Upper lobe of right lung (tissue), 1 donor: ENCODE data around the gene RALY. TPM values are rescaled to one million over a fixed set of nuclear protein-coding genes. Genes with fewer than 3 reads are reported as not detected.
A peak's percentile ranks its signal among the peaks of the same experiment; 100 is the strongest.
"Not testable (repeated sequence)": the region's sequence is repeated elsewhere in the genome, so short reads cannot be mapped to it uniquely, and the experiment has no call there.

ENCODE experiments used
- ATAC-seq: fragments of 200-7000 bp; cut with Tn5 transposase; one replicate; pipeline ENCODE4 v1.9.1; 2020; ENCODE audit warnings: mild to moderate bottlenecking, moderate library complexity
- DNase-seq: peaks from one replicate; pipeline ENCODE4 v3.0.0-alpha.2; 2020
- H3K27ac ChIP-seq: fragments of 200-600 bp; one replicate; pipeline ENCODE4 v1.8.0; 2022
- H3K27me3 ChIP-seq: fragments of 200-600 bp; one replicate; pipeline ENCODE4 v1.8.0; 2022; ENCODE audit warnings: mild to moderate bottlenecking
- H3K36me3 ChIP-seq: fragments of 200-600 bp; one replicate; pipeline ENCODE4 v1.8.0; 2022
- H3K4me1 ChIP-seq: fragments of 200-600 bp; one replicate; pipeline ENCODE4 v1.8.0; 2022
- H3K4me3 ChIP-seq: fragments of 200-600 bp; one replicate; pipeline ENCODE4 v1.8.0; 2022; ENCODE audit warnings: mild to moderate bottlenecking
- H3K9me3 ChIP-seq: fragments of 200-600 bp; one replicate; pipeline ENCODE4 v1.8.0; 2022
- intact Hi-C: fragments of 100-400 bp; cut with DNase I; formaldehyde crosslinking; loops from one replicate; pipeline ENCODE4 v1.11.0; 2022
- total RNA-seq: library from RNA; stranded (reverse); fragmentation: NEBNext Ultra II Directional; extraction: Animal tissue kit (Norgen Biotek cat#: 25700); gene quantifications from one replicate; pipeline ENCODE4 v1.2.1, GENCODE V29; 2021
- TF ChIP-seq, protein P1 (sequence below): fragments of 200-600 bp; IDR thresholded peaks from one replicate; pipeline ENCODE4 v1.8.0; 2022; ENCODE audit warnings: antibody characterized with exemption
- donor health status: DM: no; HTN: yes; CAD: no; lungs with severe emphysema.

RALY gene
- total RNA-seq, 1 donor from 2014 or later: 130 TPM

DNA sequence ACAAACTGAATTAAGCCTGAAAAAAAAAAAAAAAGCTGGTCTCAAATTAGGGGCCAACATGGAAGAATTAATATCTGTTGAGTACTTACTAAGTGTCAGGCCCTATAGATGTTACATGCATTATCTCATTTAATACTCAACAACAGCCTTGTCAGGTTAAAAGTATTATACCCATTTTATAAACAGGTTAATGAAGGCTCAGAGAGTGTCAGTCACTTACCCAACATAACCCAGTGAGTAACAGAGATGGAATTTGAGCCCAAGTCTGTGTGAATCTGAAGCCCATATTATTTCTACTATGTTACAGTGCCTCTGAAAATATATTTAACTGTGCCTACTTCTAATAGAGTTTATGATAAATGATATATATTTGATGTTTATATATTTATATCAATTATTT is 129.6 kb downstream of the RALY start:
- intact Hi-C loops: no loop called here

DNA sequence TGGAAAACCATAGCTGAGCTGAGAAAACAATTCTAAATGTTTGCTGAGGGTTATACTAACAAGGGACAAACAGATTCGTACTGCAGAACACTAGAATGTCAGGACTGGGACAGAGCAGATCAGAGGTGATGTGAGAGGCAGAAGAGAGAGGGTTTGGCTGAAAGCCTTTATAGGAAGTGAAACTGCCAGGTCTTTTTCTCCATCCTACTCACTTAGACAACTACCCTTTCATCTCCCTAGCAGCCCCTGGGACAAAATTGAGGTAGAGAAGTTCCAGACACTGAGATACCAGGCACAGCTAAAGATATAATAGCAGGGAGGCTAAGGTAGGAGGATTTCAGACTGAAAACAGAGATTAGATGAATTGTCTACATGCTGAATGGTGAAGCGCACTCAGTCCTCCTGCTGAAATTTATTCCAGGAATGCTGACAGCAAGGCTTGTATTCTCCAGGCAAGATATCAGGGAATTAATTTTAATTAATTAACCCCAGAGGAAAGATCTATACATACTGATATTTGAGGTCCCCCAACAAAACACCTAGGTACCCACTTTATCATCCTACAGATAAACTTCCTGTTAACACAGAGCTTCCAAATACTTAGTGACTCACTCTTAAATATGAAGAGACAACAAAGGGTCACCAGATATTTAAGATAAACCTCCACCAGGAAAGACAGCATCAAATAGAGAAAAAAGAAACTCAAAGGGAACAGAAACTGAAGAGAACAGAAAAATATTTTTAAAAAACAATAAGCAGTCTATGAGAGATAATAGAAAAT is 130.9 kb downstream of the RALY start:
- TF ChIP-seq, protein P1, sequence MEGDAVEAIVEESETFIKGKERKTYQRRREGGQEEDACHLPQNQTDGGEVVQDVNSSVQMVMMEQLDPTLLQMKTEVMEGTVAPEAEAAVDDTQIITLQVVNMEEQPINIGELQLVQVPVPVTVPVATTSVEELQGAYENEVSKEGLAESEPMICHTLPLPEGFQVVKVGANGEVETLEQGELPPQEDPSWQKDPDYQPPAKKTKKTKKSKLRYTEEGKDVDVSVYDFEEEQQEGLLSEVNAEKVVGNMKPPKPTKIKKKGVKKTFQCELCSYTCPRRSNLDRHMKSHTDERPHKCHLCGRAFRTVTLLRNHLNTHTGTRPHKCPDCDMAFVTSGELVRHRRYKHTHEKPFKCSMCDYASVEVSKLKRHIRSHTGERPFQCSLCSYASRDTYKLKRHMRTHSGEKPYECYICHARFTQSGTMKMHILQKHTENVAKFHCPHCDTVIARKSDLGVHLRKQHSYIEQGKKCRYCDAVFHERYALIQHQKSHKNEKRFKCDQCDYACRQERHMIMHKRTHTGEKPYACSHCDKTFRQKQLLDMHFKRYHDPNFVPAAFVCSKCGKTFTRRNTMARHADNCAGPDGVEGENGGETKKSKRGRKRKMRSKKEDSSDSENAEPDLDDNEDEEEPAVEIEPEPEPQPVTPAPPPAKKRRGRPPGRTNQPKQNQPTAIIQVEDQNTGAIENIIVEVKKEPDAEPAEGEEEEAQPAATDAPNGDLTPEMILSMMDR: no peak

More for the DNA sequence above, 129.6 kb downstream of the RALY start:
- Histone ChIP-seq H3K4me3 (no peak overlapping the region), H3K27me3 (no peaks in the 10 kb centered on the region), H3K4me1 (no peaks in the 10 kb centered on the region), H3K9me3 (no peaks in the 10 kb centered on the region), H3K36me3 (no peaks in the 10 kb centered on the region), H3K27ac (no peak overlapping the region)
- TF ChIP-seq, protein P1: no peak
- no peak for ATAC-seq
- DNase-seq: no peak

DNA sequence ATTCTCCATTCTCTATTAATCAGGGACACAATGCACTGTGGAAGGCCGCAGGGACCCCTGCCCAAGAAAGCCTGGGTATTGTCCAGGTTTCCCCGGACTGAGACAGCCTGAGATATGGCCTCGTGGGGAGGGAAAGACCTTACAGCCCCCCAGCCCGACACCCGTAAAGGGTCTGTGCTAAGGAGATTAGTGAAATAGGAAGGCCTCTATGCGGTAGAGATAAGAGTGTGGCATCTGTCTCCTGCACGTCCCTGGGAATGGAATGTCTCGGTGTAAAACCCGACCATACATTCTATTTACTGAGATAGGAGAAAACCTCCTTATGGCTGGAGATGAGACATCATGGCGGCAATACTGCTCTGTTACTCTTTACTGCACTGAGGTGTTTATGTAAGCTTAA is 134.1 kb downstream of the RALY start:
- TF ChIP-seq, protein P1: no peak
- no peaks in the 10 kb centered on the region for H3K9me3 ChIP-seq
- no peak overlapping the region for H3K4me3 ChIP-seq
- ATAC-seq: no peak
- DNase-seq: no peak
- intact Hi-C loops: no loop called here
- H3K27ac ChIP-seq: no peak overlapping the region
- H3K27me3 ChIP-seq: no peaks in the 10 kb centered on the region
- no peaks in the 10 kb centered on the region for H3K36me3 ChIP-seq
- no peaks in the 10 kb centered on the region for H3K4me1 ChIP-seq

More for the DNA sequence above, 130.9 kb downstream of the RALY start:
- no peaks in the 10 kb centered on the region for H3K36me3 ChIP-seq
- intact Hi-C loops: no loop called here
- no peaks in the 10 kb centered on the region for H3K9me3 ChIP-seq
- no peak overlapping the region for H3K4me3 ChIP-seq
- ATAC-seq (no peak), DNase-seq (no peak)
- H3K4me1 ChIP-seq: no peaks in the 10 kb centered on the region
- no peak overlapping the region for H3K27ac ChIP-seq
- H3K27me3 ChIP-seq: no peaks in the 10 kb centered on the region

DNA sequence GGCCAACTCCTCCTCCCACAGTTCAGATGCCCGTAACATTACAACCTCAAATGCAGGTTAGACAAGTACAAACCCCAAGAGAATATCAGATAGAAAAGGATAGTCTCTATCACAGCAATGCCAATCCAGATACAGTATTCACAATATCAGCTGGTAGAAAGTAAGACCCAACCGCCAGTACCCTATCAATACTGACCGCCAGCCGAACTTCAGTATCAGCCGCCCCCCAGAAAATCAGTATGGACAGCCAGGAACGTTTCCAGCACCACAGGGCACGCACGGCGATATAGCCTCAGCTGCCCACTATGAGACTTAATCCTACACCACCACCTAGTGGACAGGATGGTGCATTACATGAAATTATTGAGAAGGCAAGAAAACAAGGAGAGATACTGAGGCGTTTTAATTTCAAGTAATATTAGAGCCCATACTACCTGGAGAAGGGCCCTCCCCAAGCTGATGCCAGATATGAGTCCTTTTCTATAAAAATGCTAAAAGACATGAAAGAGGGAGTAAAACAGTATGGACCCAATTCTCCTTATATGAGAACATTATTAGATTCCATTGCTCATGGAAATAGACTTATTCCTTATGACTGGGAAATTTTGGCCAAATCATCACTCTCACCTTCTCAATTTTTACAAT is 135.9 kb downstream of the RALY start:
- no peaks in the 10 kb centered on the region for H3K4me1 ChIP-seq
- no peaks in the 10 kb centered on the region for H3K9me3 ChIP-seq
- intact Hi-C loops: no loop called here
- H3K27me3 ChIP-seq: no peaks in the 10 kb centered on the region
- DNase-seq (no peak), ATAC-seq (peak; percentile 99)
- H3K27ac ChIP-seq: no peak overlapping the region
- H3K36me3 ChIP-seq: no peaks in the 10 kb centered on the region
- TF ChIP-seq, protein P1: peak; percentile 89
- H3K4me3 ChIP-seq: no peak overlapping the region

DNA sequence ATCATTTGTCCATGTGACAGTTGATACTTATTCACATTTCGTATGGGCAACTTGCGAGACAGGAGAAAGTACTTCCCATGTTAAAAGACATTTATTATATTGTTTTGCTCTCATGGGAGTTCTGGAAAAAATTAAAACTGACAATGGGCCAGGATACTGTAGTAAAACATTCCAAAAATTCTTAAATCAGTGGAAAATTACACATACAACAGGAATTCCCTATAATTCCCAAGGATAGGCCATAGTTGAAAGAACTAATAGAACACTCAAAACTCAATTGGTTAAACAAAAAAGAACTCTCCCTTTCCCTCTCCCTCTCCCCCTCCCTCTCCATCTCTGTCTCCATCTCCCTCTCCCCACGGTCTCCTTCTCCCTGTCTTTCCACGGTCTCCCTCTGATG is 137.8 kb downstream of the RALY start:
- TF ChIP-seq, protein P1: no peak
- H3K4me1 ChIP-seq: no peaks in the 10 kb centered on the region
- no peak for ATAC-seq
- no peak overlapping the region for H3K4me3 ChIP-seq
- no peak for DNase-seq
- no peaks in the 10 kb centered on the region for H3K9me3 ChIP-seq
- H3K27ac ChIP-seq: no peak overlapping the region
- H3K36me3 ChIP-seq: no peaks in the 10 kb centered on the region
- no peaks in the 10 kb centered on the region for H3K27me3 ChIP-seq
- intact Hi-C loops: no loop called here

DNA sequence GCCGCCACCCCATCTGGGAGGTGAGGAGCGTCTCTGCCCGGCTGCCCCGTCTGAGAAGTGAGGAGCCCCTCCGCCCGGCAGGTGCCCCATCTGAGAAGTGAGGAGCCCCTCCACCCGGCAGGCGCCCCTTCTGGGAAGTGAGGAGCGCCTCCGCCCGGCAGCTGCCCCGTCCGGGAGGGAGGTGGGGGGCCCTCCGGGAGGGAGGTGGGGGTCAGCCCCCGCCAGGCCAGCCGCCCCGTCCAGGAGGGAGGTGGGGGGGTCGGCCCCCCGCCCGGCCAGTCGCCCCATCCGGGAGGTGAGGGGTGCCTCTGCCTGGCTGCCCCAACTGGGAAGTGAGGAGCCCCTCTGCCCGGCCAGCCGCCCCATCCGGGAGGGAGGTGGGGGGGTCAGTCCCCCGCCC is 138.8 kb downstream of the RALY start:
- H3K4me1 ChIP-seq, H3K27me3 ChIP-seq, DNase-seq, H3K4me3 ChIP-seq, H3K36me3 ChIP-seq, H3K27ac ChIP-seq, H3K9me3 ChIP-seq, intact Hi-C loops, ATAC-seq: not testable (repeated sequence)

DNA sequence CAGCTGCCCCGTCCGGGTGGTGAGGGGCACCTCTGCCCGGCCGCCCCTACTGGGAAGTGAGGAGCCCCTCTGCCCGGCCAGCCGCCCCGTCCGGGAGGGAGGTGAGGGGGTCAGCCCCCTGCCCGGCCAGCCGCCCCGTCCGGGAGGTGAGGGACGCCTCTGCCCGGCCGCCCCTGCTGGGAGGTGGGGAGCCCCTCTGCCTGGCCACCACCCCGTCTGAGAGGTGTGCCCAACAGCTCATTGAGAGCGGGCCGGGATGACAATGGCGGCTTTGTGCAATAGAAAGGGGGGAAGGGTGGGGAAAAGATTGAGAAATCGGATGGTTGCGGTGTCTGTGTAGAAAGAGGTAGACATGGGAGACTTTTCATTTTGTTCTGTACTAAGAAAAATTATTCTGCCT is 139.2 kb downstream of the RALY start:
- ATAC-seq, intact Hi-C loops, H3K27me3 ChIP-seq, H3K4me3 ChIP-seq, H3K9me3 ChIP-seq, H3K4me1 ChIP-seq, H3K36me3 ChIP-seq, H3K27ac ChIP-seq, DNase-seq: not testable (repeated sequence)

DNA sequence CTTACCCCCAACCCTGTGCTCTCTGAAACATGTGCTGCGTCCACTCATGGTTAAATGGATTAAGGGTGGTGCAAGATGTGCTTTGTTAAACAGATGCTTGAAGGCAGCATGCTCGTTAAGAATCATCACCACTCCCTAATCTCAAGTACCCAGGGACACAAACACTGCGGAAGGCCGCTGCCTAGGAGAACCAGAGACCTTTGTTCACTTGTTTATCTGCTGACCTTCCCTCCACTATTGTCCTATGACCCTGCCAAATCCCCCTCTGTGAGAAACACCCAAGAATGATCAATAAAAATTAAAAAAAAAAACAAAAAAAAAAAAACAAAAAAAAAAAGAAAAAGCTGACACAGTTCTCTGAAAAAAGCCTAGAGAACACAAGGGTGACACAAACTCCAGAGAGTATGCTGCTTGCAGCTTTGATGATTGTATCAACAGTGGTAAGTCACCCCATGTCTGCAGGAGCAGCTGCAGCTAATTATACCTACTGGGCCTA is 139.7 kb downstream of the RALY start:
- H3K4me1 ChIP-seq, H3K4me3 ChIP-seq, H3K36me3 ChIP-seq, ATAC-seq, H3K9me3 ChIP-seq, H3K27ac ChIP-seq, DNase-seq, H3K27me3 ChIP-seq, intact Hi-C loops: not testable (repeated sequence)
